ENCODE measurements around the gene SORBS2.

GRCh38 chr4:185591679-185592141 lies 220.3 kb downstream of the SORBS2 start:
- TF ChIP-seq CTCF (IDR thresholded peaks at IDR 0.05) = no peak
- no peak for TF ChIP-seq EP300 (IDR thresholded peaks at IDR 0.05)
- TF ChIP-seq POLR2A (IDR thresholded peaks at IDR 0.05) = no peak

Measured in suprapubic skin (tissue), 3 donors.